ENCODE measurements around the gene DGKQ.

The DGKQ gene

DNA sequence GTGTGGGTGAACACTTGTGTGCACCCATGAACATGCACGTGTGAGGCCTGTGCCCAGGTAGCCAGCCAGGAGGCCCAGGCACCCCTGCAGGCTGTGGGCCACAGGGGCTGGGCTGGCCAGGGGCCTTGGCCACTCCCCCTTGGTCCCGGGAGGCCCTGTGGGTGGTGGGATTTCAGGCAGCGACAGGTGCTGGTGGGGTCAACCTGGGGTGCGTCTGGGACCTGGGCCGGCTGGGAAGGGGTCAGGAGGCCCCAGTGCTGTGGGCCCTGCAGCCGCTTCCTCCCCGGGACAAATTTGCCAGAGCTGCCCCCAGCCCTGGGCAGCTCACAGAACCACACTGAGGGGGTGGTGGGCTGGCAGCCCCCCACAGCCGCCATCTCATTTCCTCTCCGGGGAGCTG lies 46.0 kb upstream of the DGKQ start:
- no peak for TF ChIP-seq FOXP2 (optimal IDR thresholded peaks at IDR 0.05; ENCODE audit: borderline replicate concordance, extremely low read depth, extremely low read length, insufficient read depth)
- TF ChIP-seq TAF1 (IDR thresholded peaks at IDR 0.05; ENCODE audit: borderline replicate concordance, insufficient read depth, low read length): no peak
- TF ChIP-seq, protein P1, sequence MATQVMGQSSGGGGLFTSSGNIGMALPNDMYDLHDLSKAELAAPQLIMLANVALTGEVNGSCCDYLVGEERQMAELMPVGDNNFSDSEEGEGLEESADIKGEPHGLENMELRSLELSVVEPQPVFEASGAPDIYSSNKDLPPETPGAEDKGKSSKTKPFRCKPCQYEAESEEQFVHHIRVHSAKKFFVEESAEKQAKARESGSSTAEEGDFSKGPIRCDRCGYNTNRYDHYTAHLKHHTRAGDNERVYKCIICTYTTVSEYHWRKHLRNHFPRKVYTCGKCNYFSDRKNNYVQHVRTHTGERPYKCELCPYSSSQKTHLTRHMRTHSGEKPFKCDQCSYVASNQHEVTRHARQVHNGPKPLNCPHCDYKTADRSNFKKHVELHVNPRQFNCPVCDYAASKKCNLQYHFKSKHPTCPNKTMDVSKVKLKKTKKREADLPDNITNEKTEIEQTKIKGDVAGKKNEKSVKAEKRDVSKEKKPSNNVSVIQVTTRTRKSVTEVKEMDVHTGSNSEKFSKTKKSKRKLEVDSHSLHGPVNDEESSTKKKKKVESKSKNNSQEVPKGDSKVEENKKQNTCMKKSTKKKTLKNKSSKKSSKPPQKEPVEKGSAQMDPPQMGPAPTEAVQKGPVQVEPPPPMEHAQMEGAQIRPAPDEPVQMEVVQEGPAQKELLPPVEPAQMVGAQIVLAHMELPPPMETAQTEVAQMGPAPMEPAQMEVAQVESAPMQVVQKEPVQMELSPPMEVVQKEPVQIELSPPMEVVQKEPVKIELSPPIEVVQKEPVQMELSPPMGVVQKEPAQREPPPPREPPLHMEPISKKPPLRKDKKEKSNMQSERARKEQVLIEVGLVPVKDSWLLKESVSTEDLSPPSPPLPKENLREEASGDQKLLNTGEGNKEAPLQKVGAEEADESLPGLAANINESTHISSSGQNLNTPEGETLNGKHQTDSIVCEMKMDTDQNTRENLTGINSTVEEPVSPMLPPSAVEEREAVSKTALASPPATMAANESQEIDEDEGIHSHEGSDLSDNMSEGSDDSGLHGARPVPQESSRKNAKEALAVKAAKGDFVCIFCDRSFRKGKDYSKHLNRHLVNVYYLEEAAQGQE (IDR thresholded peaks at IDR 0.05; ENCODE audit: insufficient read depth in 1 of 2, low read depth in 2 of 2, low read length in 2 of 2): no peak
- TF ChIP-seq SIN3A (IDR thresholded peaks at IDR 0.05; ENCODE audit: borderline replicate concordance, insufficient read depth, low read length): no peak
- no peak for TF ChIP-seq POLR2AphosphoS5 (IDR thresholded peaks at IDR 0.05; ENCODE audit: low read depth, low read length)

GRCh38 chr4:1018147-1019020 lies 45.0 kb upstream of the DGKQ start:
- TF ChIP-seq, protein P1 (IDR thresholded peaks at IDR 0.05; ENCODE audit: insufficient read depth in 1 of 2, low read depth in 2 of 2, low read length in 2 of 2): no peak
- TF ChIP-seq FOXP2 (optimal IDR thresholded peaks at IDR 0.05; ENCODE audit: borderline replicate concordance, extremely low read depth, extremely low read length, insufficient read depth) (no peak), POLR2AphosphoS5 (IDR thresholded peaks at IDR 0.05; ENCODE audit: low read depth, low read length) (no peak), TAF1 (IDR thresholded peaks at IDR 0.05; ENCODE audit: borderline replicate concordance, insufficient read depth, low read length) (no peak), SIN3A (IDR thresholded peaks at IDR 0.05; ENCODE audit: borderline replicate concordance, insufficient read depth, low read length) (no peak)

- TF ChIP-seq, protein P1 (IDR thresholded peaks at IDR 0.05; ENCODE audit: insufficient read depth in 1 of 2, low read depth in 2 of 2, low read length in 2 of 2): no peak
- TF ChIP-seq SIN3A (IDR thresholded peaks at IDR 0.05; ENCODE audit: borderline replicate concordance, insufficient read depth, low read length) (no peak), TAF1 (IDR thresholded peaks at IDR 0.05; ENCODE audit: borderline replicate concordance, insufficient read depth, low read length) (no peak), FOXP2 (optimal IDR thresholded peaks at IDR 0.05; ENCODE audit: borderline replicate concordance, extremely low read depth, extremely low read length, insufficient read depth) (no peak), POLR2AphosphoS5 (IDR thresholded peaks at IDR 0.05; ENCODE audit: low read depth, low read length) (no peak)
These were observed 44.3 kb upstream of the DGKQ start for GRCh38 chr4:1017706-1018105.

- no peak for TF ChIP-seq FOXP2 (optimal IDR thresholded peaks at IDR 0.05; ENCODE audit: borderline replicate concordance, extremely low read depth, extremely low read length, insufficient read depth)
- no peak for TF ChIP-seq SIN3A (IDR thresholded peaks at IDR 0.05; ENCODE audit: borderline replicate concordance, insufficient read depth, low read length)
- no peak for TF ChIP-seq TAF1 (IDR thresholded peaks at IDR 0.05; ENCODE audit: borderline replicate concordance, insufficient read depth, low read length)
- TF ChIP-seq POLR2AphosphoS5 (IDR thresholded peaks at IDR 0.05; ENCODE audit: low read depth, low read length): no peak
- TF ChIP-seq, protein P1 (IDR thresholded peaks at IDR 0.05; ENCODE audit: insufficient read depth in 1 of 2, low read depth in 2 of 2, low read length in 2 of 2): no peak
These were observed 43.8 kb upstream of the DGKQ start for GRCh38 chr4:1017211-1017610.
